HG03066 (cell line): ENCODE results near the gene GPR179.

Experiments
- ATAC-seq: cut with Tn5 transposase; IDR thresholded peaks from one replicate; pipeline ENCODE4 v1.9.1; 2021; ENCODE audit warnings: low read depth; ENCODE audit not compliant: unreplicated experiment

The GPR179 gene

GRCh38 chr17:38349097-38349730 is 5.5 kb upstream of the GPR179 start:
- ATAC-seq: no peak

- no peak for ATAC-seq
Measured at GRCh38 chr17:38345743-38346142, 2.0 kb upstream of the GPR179 start.

GRCh38 chr17:38344420-38344745 is 627 bp upstream of the GPR179 start:
- ATAC-seq: no peak

- ATAC-seq: no peak
Measured at GRCh38 chr17:38342886-38343607, 709 bp downstream of the GPR179 start.

GRCh38 chr17:38341035-38341721 is 2.6 kb downstream of the GPR179 start:
- no peak for ATAC-seq

GRCh38 chr17:38339891-38340290 is 3.9 kb downstream of the GPR179 start:
- no peak for ATAC-seq

- no peak for ATAC-seq
Measured at GRCh38 chr17:38338535-38338934, 5.2 kb downstream of the GPR179 start.

- ATAC-seq: no peak
Measured at GRCh38 chr17:38338053-38338452, 5.7 kb downstream of the GPR179 start.

- ATAC-seq: no peak
Measured at GRCh38 chr17:38336838-38337237, 6.9 kb downstream of the GPR179 start.

GRCh38 chr17:38334480-38335364 is 9.0 kb downstream of the GPR179 start:
- no peak for ATAC-seq

- ATAC-seq: no peak
Measured at GRCh38 chr17:38333635-38334295, 10.0 kb downstream of the GPR179 start.

GRCh38 chr17:38332735-38333134 is 11.0 kb downstream of the GPR179 start:
- ATAC-seq: no peak

GRCh38 chr17:38330941-38331411 is 12.8 kb downstream of the GPR179 start:
- ATAC-seq: no peak

GRCh38 chr17:38329808-38330730 is 13.7 kb downstream of the GPR179 start:
- no peak for ATAC-seq

- ATAC-seq: no peak
Measured at GRCh38 chr17:38329284-38329683, 14.5 kb downstream of the GPR179 start.

- ATAC-seq: no peak
Measured at GRCh38 chr17:38328620-38329019, 15.1 kb downstream of the GPR179 start.

- ATAC-seq: no peak
Measured at GRCh38 chr17:38327936-38328335, 15.8 kb downstream of the GPR179 start.

- ATAC-seq: no peak
Measured at GRCh38 chr17:38326996-38327792, 16.6 kb downstream of the GPR179 start.
